22Rv1 (cell line): ENCODE data around the gene LRRN3.

Experiments
- ZFX ChIP-seq: fragments of 450-650 bp; IDR thresholded peaks from 2 replicates; pipeline ENCODE4 v1.6.1; 2017; ENCODE audit warnings: antibody characterized with exemption, borderline replicate concordance
- TF ChIP-seq, protein P1 (sequence below): fragments of 450-650 bp; IDR thresholded peaks from 2 replicates; pipeline ENCODE4 v1.5.1; 2017; ENCODE audit warnings: mild to moderate bottlenecking

DNA sequence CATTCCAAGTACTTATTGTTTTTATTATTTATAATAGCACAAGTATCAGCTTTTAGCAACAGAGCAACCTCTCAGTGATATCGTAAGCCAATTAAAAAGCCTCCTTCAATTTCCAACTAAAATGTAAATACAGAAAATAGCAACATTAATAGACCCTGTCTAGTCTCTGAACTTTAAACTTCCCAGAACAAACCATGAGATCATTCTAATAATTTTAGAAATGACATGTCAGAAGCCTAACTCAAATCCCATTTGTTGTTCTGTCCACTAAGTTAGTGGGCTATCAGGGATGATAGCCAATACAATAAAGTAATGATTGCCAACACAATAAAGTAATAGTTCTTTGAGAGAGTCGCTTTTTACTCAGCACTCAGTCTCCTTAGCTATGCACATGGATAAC lies 22.3 kb upstream of the LRRN3 start:
- TF ChIP-seq, protein P1, sequence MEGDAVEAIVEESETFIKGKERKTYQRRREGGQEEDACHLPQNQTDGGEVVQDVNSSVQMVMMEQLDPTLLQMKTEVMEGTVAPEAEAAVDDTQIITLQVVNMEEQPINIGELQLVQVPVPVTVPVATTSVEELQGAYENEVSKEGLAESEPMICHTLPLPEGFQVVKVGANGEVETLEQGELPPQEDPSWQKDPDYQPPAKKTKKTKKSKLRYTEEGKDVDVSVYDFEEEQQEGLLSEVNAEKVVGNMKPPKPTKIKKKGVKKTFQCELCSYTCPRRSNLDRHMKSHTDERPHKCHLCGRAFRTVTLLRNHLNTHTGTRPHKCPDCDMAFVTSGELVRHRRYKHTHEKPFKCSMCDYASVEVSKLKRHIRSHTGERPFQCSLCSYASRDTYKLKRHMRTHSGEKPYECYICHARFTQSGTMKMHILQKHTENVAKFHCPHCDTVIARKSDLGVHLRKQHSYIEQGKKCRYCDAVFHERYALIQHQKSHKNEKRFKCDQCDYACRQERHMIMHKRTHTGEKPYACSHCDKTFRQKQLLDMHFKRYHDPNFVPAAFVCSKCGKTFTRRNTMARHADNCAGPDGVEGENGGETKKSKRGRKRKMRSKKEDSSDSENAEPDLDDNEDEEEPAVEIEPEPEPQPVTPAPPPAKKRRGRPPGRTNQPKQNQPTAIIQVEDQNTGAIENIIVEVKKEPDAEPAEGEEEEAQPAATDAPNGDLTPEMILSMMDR: no peak
- TF ChIP-seq ZFX: no peak
